Measurements from ENCODE around the gene PBX4.

DNA sequence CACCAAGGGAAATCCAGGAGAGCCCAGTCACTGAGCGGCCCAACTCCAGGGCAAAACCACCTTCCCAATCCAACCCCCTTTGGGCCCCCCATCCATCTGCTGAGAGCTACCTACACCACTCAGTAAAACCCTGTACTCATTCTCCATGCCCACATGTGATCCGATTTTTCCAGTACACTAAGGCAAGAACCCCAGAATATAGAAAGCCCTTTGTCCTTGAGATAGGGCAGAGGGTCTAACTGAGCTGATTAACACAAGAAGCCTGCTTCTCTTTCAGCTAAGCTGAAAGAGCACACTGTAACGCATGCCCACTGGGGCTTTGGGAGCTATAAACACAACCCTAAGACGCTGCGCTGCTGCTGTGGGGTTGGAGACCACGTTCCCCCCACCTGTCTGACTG lies 36.0 kb downstream of the PBX4 start:
- TF ChIP-seq, protein P1, sequence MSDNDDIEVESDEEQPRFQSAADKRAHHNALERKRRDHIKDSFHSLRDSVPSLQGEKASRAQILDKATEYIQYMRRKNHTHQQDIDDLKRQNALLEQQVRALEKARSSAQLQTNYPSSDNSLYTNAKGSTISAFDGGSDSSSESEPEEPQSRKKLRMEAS (IDR thresholded peaks at IDR 0.05; ENCODE audit: insufficient read depth, insufficient read length), result no peak
- TF ChIP-seq, protein P2, sequence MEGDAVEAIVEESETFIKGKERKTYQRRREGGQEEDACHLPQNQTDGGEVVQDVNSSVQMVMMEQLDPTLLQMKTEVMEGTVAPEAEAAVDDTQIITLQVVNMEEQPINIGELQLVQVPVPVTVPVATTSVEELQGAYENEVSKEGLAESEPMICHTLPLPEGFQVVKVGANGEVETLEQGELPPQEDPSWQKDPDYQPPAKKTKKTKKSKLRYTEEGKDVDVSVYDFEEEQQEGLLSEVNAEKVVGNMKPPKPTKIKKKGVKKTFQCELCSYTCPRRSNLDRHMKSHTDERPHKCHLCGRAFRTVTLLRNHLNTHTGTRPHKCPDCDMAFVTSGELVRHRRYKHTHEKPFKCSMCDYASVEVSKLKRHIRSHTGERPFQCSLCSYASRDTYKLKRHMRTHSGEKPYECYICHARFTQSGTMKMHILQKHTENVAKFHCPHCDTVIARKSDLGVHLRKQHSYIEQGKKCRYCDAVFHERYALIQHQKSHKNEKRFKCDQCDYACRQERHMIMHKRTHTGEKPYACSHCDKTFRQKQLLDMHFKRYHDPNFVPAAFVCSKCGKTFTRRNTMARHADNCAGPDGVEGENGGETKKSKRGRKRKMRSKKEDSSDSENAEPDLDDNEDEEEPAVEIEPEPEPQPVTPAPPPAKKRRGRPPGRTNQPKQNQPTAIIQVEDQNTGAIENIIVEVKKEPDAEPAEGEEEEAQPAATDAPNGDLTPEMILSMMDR (IDR thresholded peaks at IDR 0.05; ENCODE audit: extremely low read depth in 1 of 2, insufficient read depth in 1 of 2, low read depth in 1 of 2, low read length in 2 of 2), result no peak
- TF ChIP-seq POLR2AphosphoS5 (IDR thresholded peaks at IDR 0.05; ENCODE audit: insufficient read depth, low read depth, low read length), result no peak
- TF ChIP-seq POLR2A (IDR thresholded peaks at IDR 0.05; ENCODE audit: low read depth, low read length), result no peak
- TF ChIP-seq JUN (IDR thresholded peaks at IDR 0.05; ENCODE audit: borderline replicate concordance, insufficient read depth, insufficient read length, low read depth), result no peak
- no peak for TF ChIP-seq EZH2 (IDR thresholded peaks at IDR 0.05; ENCODE audit: borderline replicate concordance, low read depth, low read length, severe bottlenecking)
- TF ChIP-seq GATA2 (IDR thresholded peaks at IDR 0.05; ENCODE audit: insufficient read depth, insufficient read length, low read depth, low read length), result no peak
